ENCODE results near the gene IGSF21.

Gene IGSF21

GRCh38 chr1:18233176-18233864 lies 125.7 kb downstream of the IGSF21 start:
- DNase-seq, result no peak

DNA sequence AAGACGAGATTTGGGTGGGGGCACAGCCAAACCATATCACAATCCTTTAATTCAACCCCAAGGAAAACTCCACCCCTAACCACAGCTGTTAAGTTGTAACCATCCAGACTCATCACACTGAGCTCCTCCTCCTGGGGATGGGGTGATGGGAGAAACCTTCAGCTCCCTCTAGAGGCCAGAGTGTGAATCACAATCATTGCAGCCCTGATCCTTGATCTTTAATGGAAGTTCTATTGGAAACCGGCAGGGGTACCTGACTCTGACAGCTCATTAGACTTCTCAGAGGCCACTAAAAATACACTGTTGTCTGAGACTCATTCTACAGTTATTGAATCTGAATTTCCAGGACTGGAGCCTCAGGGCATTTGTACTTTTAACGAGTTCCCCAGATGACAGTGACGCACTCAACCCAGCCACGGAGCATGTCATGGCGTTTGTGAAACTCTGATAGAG lies 127.2 kb downstream of the IGSF21 start:
- DNase-seq, result peak; percentile 89

GRCh38 chr1:18237371-18237770 lies 129.8 kb downstream of the IGSF21 start:
- peak; percentile 80 for DNase-seq

DNA sequence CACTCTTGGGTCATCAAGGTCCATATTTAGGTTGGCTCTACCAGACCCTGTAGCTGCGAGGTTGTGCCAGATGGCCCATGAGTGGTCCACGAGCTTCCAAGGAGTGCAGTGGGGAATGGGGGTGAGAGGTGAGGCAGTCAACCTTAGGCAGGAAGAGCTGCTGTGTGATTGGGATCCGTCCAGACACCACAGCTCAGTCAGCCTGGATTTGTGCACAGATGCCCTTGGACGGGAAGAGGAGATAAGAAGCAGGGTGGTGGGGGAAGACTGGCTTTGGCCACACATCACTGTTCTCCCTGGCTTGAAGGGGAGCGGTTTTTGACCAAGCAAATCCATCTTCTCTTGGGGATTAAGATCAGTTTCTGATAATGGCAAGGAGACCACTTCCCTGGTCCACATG lies 130.6 kb downstream of the IGSF21 start:
- DNase-seq, result no peak

DNA sequence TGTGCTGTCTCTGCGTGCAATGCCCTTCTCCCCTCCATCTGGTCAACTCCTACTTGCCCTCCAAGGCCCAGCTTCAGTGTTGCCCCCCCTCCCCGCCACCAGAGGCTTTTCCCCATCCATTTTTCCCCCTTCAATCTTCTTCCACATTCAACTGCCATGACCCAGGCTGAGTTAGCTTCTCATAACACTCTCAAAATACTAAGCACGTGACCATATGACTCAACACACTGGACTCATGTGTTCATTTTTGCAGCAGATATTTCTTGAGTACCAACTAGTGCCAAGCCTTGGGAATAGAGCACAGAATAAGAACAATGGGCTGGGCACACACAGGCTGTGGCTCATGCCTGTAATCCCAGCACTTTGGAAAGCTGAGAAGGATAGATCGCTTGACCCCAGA lies 132.1 kb downstream of the IGSF21 start:
- DNase-seq, result no peak

GRCh38 chr1:18240906-18241305 lies 133.3 kb downstream of the IGSF21 start:
- no peak for DNase-seq

GRCh38 chr1:18241891-18242290 lies 134.3 kb downstream of the IGSF21 start:
- DNase-seq, result peak; percentile 59

DNA sequence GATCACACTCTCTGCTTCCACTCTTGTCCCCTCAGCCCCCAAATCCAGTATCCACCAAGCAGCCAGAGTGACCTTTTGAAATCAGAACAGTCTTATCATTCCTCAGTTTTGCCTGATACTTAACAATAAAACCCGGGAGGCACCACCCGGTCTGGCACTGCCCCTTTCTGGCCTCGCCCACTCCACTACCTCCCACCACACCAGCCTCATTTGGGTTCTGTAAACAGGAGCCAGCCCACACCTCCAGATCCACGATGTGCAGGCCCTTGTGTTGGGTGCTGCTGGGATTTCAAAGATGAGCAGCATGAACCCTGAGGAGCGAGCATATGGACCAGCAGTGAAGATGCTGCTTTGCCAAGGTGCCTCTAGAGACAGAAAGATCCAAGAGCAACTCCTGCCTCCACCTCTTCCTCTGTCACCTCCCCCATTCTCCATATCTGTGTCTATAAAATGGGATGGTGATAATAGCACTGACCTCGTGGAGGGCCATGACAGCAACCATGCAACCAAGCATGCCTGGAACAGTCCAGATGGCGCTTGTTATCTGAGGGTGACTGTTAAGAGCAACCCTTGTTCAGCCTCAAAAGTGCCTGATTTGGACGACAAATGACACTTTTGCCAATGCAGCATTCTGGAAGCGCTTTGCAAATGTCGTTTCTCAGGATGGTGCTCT lies 136.0 kb downstream of the IGSF21 start:
- no peak for DNase-seq

GRCh38 chr1:18244762-18245161 lies 137.2 kb downstream of the IGSF21 start:
- DNase-seq, result no peak

GRCh38 chr1:18245647-18246046 lies 138.0 kb downstream of the IGSF21 start:
- DNase-seq, result peak; percentile 54

DNA sequence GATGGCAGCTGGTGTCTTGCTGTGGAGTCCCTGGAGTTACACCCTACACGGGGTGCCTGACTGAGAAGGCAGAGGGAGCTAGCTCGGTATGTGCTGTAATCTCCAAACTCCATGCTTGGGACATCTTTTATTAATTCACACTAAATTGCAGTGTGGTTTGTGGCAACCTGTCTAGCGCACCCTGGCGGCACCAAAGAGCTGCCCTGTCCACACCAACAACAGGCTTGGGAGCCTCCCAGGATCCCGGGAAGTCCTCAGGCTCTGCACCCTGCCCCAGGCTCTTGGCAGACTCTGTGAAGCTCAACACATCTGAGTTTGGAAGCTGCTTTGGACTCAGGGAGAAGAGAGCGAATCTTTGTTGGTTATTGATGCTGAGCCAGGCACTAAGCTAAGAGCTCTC lies 138.9 kb downstream of the IGSF21 start:
- no peak for DNase-seq

DNA sequence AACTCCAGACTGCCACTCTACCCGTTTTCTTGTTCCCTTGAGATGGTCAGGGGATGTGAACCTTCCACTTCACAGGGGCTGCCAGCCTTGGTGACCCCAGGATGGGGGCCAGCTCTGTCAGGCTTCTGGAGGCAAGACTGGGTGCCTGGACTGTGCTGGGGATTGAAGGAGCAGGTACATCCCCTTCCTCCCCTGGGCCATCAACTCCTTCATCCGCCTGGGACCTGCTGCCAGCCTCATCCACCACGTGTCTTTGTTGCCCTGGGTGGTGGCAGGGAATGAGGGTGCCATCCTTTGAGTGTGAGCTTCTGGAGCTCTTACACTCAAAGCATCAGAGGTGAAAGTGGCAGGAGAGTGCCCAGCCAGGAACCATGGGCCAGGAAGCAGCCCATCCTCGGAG lies 139.6 kb downstream of the IGSF21 start:
- no peak for DNase-seq

GRCh38 chr1:18249631-18250030 lies 142.0 kb downstream of the IGSF21 start:
- DNase-seq, result no peak

DNA sequence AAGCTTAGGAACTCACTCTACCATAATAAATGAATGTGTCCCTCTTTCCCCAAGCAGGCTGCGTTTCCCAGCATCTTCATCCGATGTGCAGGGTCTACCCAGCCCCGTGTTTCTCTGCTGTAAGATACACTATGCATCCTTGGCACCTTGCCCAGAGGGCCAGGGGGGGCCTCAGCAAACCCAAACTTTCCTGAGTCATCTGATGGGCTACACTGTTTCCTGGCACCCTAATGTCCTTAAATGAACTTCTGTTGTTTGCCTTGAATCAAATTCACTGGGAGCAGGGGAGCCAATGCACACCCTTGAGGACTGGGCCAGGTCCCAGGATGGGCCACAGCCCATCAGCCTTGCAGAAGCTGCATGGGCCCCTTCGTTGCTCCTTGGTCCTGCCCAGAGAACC lies 145.5 kb downstream of the IGSF21 start:
- DNase-seq, result no peak

- DNase-seq, result peak; percentile 92
These were observed 149.0 kb downstream of the IGSF21 start for GRCh38 chr1:18256282-18257235.

GRCh38 chr1:18257778-18258177 lies 150.2 kb downstream of the IGSF21 start:
- no peak for DNase-seq

- DNase-seq, result no peak
These were observed 154.3 kb downstream of the IGSF21 start for GRCh38 chr1:18261891-18262290.

- no peak for DNase-seq
These were observed 155.1 kb downstream of the IGSF21 start for GRCh38 chr1:18262726-18263125.

GRCh38 chr1:18263547-18264120 lies 156.0 kb downstream of the IGSF21 start:
- no peak for DNase-seq

DNA sequence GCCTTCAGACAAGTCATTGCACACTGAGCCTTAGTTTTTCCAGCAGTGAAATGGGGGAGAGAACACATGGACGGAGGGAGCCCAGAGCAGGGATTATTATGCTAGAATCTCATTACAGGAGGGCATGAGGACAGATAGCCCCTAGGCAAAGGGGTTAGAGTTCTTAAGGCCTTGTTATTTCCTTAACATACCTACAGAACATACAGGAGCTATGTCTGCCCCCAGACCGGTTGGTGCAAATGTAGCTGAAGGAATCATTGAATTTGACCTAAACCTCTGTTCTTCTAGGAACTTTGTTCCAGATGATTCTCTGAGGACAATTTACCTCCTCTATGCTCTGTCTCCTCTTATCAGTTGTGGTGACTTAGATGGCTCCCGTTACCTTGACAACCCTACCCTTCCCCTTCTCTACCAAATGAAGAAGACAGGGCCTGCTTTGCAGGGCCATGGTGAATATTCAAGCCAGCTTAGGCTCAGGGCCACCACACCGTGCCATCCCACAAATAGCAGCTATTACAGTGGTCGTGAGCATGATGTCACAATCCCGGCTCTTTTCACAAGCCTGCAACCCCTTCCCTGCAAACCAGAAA lies 156.9 kb downstream of the IGSF21 start:
- peak; percentile 68 for DNase-seq

GRCh38 chr1:18265641-18266040 lies 158.0 kb downstream of the IGSF21 start:
- no peak for DNase-seq

GRCh38 chr1:18266391-18266790 lies 158.8 kb downstream of the IGSF21 start:
- DNase-seq, result no peak

DNA sequence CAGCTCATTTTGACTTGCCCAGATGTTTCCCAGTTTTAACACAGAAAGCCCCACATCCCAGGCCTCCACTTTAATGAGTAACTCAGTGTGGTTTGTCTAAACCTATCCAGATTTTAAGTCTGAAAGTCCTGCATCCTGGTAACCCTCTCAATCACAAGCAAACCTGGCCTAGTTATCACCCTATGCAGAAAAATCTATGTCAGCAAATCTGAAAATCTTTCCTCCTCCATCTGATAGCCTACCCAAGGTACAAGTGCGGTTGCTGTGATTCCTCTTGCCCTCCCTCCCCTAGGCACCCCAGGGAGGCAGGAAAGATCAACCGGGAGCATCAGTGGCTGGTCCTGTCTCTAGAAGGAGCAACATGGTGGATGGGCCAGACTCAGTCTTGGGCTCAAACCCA lies 163.7 kb downstream of the IGSF21 start:
- DNase-seq, result no peak

All from eye (tissue), 1 donor.